HepG2 (cell line): ENCODE data around the gene PTPN5. TPM values are rescaled to one million over a fixed set of nuclear protein-coding genes. Genes with fewer than 3 reads are reported as not detected.
A peak's percentile ranks its signal among the peaks of the same experiment; 100 is the strongest.

Source experiments
- ATAC-seq: fragments of 200-7000 bp; cut with Tn5 transposase; 3 replicates; pipeline ENCODE4 v1.9.1; 2020; ENCODE audit warnings: mild to moderate bottlenecking, moderate library complexity
- BruUV-seq: library from RNA; stranded (reverse); fragments of 400-500 nt; replicated peaks from 2 replicates; lab custom pipeline; 2021; lab: Mats Ljungman, UMichigan
- CTCF ChIA-PET: fragments of 300-600 bp; formaldehyde crosslinking; extraction: SDS; loops from one replicate; lab custom pipeline; 2021; ENCODE audit warnings: low total read pairs, inconsistent platforms, low intra/inter-chr PET ratio; lab: Yijun Ruan, JAX
- POLR2A ChIA-PET: fragments of 350-600 bp; sonication (Branson Sonifier 250); formaldehyde crosslinking; loops from one replicate; lab custom pipeline; 2020; ENCODE audit warnings: antibody characterized with exemption, inconsistent platforms; lab: Yijun Ruan, JAX
- DNase-seq: peaks from one replicate; pipeline ENCODE4 v3.0.0-alpha.2; 2015; ENCODE audit warnings: low spot score
- FAIRE-seq: peaks from 3 replicates; lab custom pipeline; 2011; peaks lifted over from hg19 to GRCh38; lab: Jason Lieb, UNC
- H2AFZ ChIP-seq: one replicate; pipeline ENCODE4 v1.6.1; 2011; ENCODE audit warnings: low read length, inconsistent platforms
- H3K27ac ChIP-seq: fragments of 300-600 bp; 3 replicates; pipeline ENCODE4 v1.8.0; 2011; ENCODE audit warnings: mixed run types, mild to moderate bottlenecking, mixed read lengths, low read length, inconsistent platforms; ENCODE audit not compliant: insufficient read depth; ENCODE audit errors: extremely low read length
- H3K27me3 ChIP-seq, 2 experiments: fragments of 200-600 bp in 1 of 2; 2 replicates in 1 of 2; 3 replicates in 1 of 2; pipeline versions ENCODE4 v1.6.0 to v1.8.0; 2011; ENCODE audit warnings: low read length in 2 of 2, mild to moderate bottlenecking in 2 of 2, moderate library complexity in 2 of 2, inconsistent platforms in 1 of 2; ENCODE audit not compliant: insufficient read depth in 2 of 2, control insufficient read depth in 1 of 2
- H3K36me3 ChIP-seq, 2 experiments: fragments of 200-600 bp in 1 of 2; replicated peaks in 1 of 2; 2 replicates in 1 of 2; 3 replicates in 1 of 2; pipeline versions ENCODE4 v1.5.1 to v1.8.0; 2011; ENCODE audit warnings: low read length in 2 of 2, inconsistent platforms in 1 of 2; ENCODE audit not compliant: insufficient read depth in 2 of 2, control insufficient read depth in 1 of 2
- H3K4me1 ChIP-seq: 2 replicates; pipeline ENCODE4 v1.5.1; 2012; ENCODE audit warnings: low read length, inconsistent platforms; ENCODE audit not compliant: insufficient read depth
- H3K4me2 ChIP-seq: 2 replicates; pipeline ENCODE4 v1.6.0; 2011; ENCODE audit warnings: low read depth, low read length, inconsistent platforms
- H3K4me3 ChIP-seq, 3 experiments: fragments of 200-600 bp in 1 of 3; sonication (generic), shearing (Covaris generic) in 1 of 3; replicated peaks in 1 of 3; 2 replicates each; pipeline ENCODE4 v1.5.1; 2011 to 2016; ENCODE audit warnings: low read length in 3 of 3, inconsistent platforms in 2 of 3, low read depth in 2 of 3, mild to moderate bottlenecking in 2 of 3, control low read depth in 1 of 3, mixed read lengths in 1 of 3; ENCODE audit not compliant: insufficient read depth in 1 of 3
- H3K79me2 ChIP-seq: one replicate; pipeline ENCODE4 v1.6.1; 2011; ENCODE audit warnings: low read length, inconsistent platforms; ENCODE audit not compliant: insufficient read depth
- H3K9ac ChIP-seq: 2 replicates; pipeline ENCODE4 v1.6.0; 2011; ENCODE audit warnings: mild to moderate bottlenecking, low read depth, low read length, inconsistent platforms; ENCODE audit not compliant: insufficient read depth
- H3K9me3 ChIP-seq: 2 replicates; pipeline ENCODE4 v1.5.1; 2012; ENCODE audit warnings: mild to moderate bottlenecking, low read length
- H4K20me1 ChIP-seq: 2 replicates; pipeline ENCODE4 v1.6.0; 2011; ENCODE audit warnings: inconsistent platforms, mild to moderate bottlenecking, low read length, moderate library complexity; ENCODE audit not compliant: insufficient read depth
- EEA1 ChIP-seq: sonication (generic); formaldehyde crosslinking; IDR thresholded peaks from 2 replicates; pipeline ENCODE4 v1.5.1; 2020; ENCODE audit warnings: mild to moderate bottlenecking, missing genetic modification reagents, borderline replicate concordance
- MIXL1 ChIP-seq: IDR thresholded peaks from 2 replicates; pipeline ENCODE4 v1.6.1; 2016
- MNT ChIP-seq: fragments of 450-650 bp; IDR thresholded peaks from 2 replicates; pipeline ENCODE4 v1.6.1; 2016
- ZNF407 ChIP-seq: sonication (generic); formaldehyde crosslinking; IDR thresholded peaks from one replicate; pipeline ENCODE4 v1.5.1; 2020; ENCODE audit warnings: mild to moderate bottlenecking, missing genetic modification reagents; ENCODE audit errors: not compliant biosample characterization
- ZNF572 ChIP-seq: sonication (generic); formaldehyde crosslinking; IDR thresholded peaks from 2 replicates; pipeline ENCODE4 v1.5.1; 2020; ENCODE audit warnings: mild to moderate bottlenecking, missing genetic modification reagents
- ZNF720 ChIP-seq: sonication (generic); formaldehyde crosslinking; IDR thresholded peaks from 2 replicates; pipeline ENCODE4 v1.4.0; 2020; ENCODE audit warnings: missing genetic modification reagents
- WGBS: methylation state at CpG from one replicate; pipeline ENCODE4 v1.1.6; 2017; ENCODE audit warnings: low lambda C conversion rate; 5-methylcytosine and 5-hydroxymethylcytosine counted together
- in situ Hi-C: cut with HindIII; loops from 2 replicates; pipeline ENCODE4 v1.10.0; 2017; ENCODE audit warnings: low pct_unique_long_range_greater_than_20kb; ENCODE audit not compliant: extremely low pct_ligation_motif_present
- intact Hi-C: fragments of 100-400 bp; cut with micrococcal nuclease; formaldehyde crosslinking; loops from one replicate; pipeline ENCODE4 v1.10.0; 2022; ENCODE audit not compliant: unreplicated experiment
- polyA plus RNA-seq, 8 experiments: library from polyadenylated mRNA; depleted of rRNA in 3 of 8; stranded (reverse) in 7 of 8; unstranded in 1 of 8; fragments of >200 nt; fragmentation: Illumina TruSeq in 4 of 8; extraction: Trizol in 4 of 8; gene quantifications; 2 replicates each; pipeline versions ENCODE4 v1.2.1 to v1.2.3, GENCODE V29; 2011 to 2016; ENCODE audit warnings: low read depth in 4 of 8, missing spikeins in 1 of 8, mixed read lengths in 1 of 8; ENCODE audit not compliant: insufficient read depth in 1 of 8
- total RNA-seq, 5 experiments: library from RNA; depleted of rRNA; stranded (reverse); fragments of >200 nt; fragmentation: Illumina TruSeq; extraction: Trizol; gene quantifications; 2 replicates each; pipeline ENCODE4 v1.2.3, GENCODE V29; 2016; ENCODE audit warnings: low read depth in 1 of 5

The PTPN5 gene
- total and polyA plus RNA-seq, 2 of the 13 experiments (the other 11 are each of a cell fraction or from before 2014, with no cell fraction given): not detected

GRCh38 chr11:18729426-18729825 is 62.2 kb downstream of the PTPN5 start:
- ATAC-seq (no peak), DNase-seq (no peak), FAIRE-seq (no peak)
- Histone ChIP-seq H2AFZ (no peak overlapping the region), H3K4me1 (no peaks in the 10 kb centered on the region), H4K20me1 (no peaks in the 10 kb centered on the region), H3K79me2 (no peaks in the 10 kb centered on the region), H3K9me3 (no peaks in the 10 kb centered on the region), H3K4me3 (no peak overlapping the region), H3K27ac (no peak overlapping the region), H3K36me3 (no peaks in the 10 kb centered on the region), H3K4me2 (no peak overlapping the region), H3K9ac (no peak overlapping the region), H3K27me3 (peaks cover 6 to 45% of the 10 kb centered on the region in 2 experiments; a peak in 3 of 5 replicates)
- intact Hi-C loops (no loop called here), in situ Hi-C loops (no loop called here)
- POLR2A ChIA-PET: no interaction called here
- CTCF ChIA-PET: interaction anchor here (1.6 kb wide), 1 partner anchor 189 kb away, joined by 3 read pairs; no protein-coding TSS in a partner anchor
- TF ChIP-seq ZNF720 (no peak), MNT (peak; percentile 8; the same call in 1 of the 2 replicates), ZNF407 (no peak), ZNF572 (CRISPR knock-in tag) (no peak), EEA1 (no peak), MIXL1 (CRISPR knock-in tag) (no peak)
- BruUV-seq: no TSS peak
- 9% methylated on average over 9 of the region's 16 CpGs for WGBS
